Astrocyte (in vitro differentiated cells and primary cell): Measurements from ENCODE around the gene UNC93B1. TPM values are rescaled to one million over a fixed set of nuclear protein-coding genes. Genes with fewer than 3 reads are reported as not detected.
A peak's percentile ranks its signal among the peaks of the same experiment; 100 is the strongest.

Experiments used
- DNase-seq: peaks from one replicate; pipeline ENCODE4 v3.0.0-alpha.2; 2010; ENCODE audit warnings: low read depth
- FAIRE-seq: peaks from 2 replicates; lab custom pipeline; 2011; peaks lifted over from hg19 to GRCh38; lab: Jason Lieb, UNC
- H2AFZ ChIP-seq: 2 replicates; pipeline ENCODE4 v1.6.0; 2012; ENCODE audit warnings: low read depth, low read length, inconsistent platforms
- H3K27ac ChIP-seq: 2 replicates; pipeline ENCODE4 v1.5.1; 2011; ENCODE audit warnings: low read depth, low read length, inconsistent platforms
- H3K27me3 ChIP-seq: 2 replicates; pipeline ENCODE4 v1.6.0; 2011; ENCODE audit warnings: low read length, inconsistent platforms; ENCODE audit not compliant: insufficient read depth
- H3K36me3 ChIP-seq: 2 replicates; pipeline ENCODE4 v1.5.1; 2011; ENCODE audit warnings: low read length, inconsistent platforms; ENCODE audit not compliant: insufficient read depth
- H3K4me1 ChIP-seq: 2 replicates; pipeline ENCODE4 v1.5.1; 2011; ENCODE audit warnings: low read length, inconsistent platforms; ENCODE audit not compliant: insufficient read depth
- H3K4me2 ChIP-seq: 2 replicates; pipeline ENCODE4 v1.6.0; 2012; ENCODE audit warnings: low read length, inconsistent platforms
- H3K4me3 ChIP-seq: 2 replicates; pipeline ENCODE4 v1.5.1; 2011; ENCODE audit warnings: low read depth, mild to moderate bottlenecking, low read length, inconsistent platforms; ENCODE audit not compliant: insufficient read depth
- H3K79me2 ChIP-seq: 2 replicates; pipeline ENCODE4 v1.6.0; 2012; ENCODE audit warnings: mild to moderate bottlenecking, low read length, inconsistent platforms; ENCODE audit not compliant: insufficient read depth
- H3K9ac ChIP-seq: 2 replicates; pipeline ENCODE4 v1.6.0; 2012; ENCODE audit warnings: mild to moderate bottlenecking, low read length, inconsistent platforms
- H3K9me3 ChIP-seq: 2 replicates; pipeline ENCODE4 v1.5.1; 2012; ENCODE audit warnings: low read depth, mild to moderate bottlenecking, low read length, inconsistent platforms; ENCODE audit not compliant: insufficient read depth
- H4K20me1 ChIP-seq: 2 replicates; pipeline ENCODE4 v1.6.0; 2012; ENCODE audit warnings: low read length, inconsistent platforms; ENCODE audit not compliant: insufficient read depth
- H3K27ac Mint-ChIP-seq: one replicate; pipeline ENCODE4 v1.8.0; 2021; ENCODE audit warnings: mild to moderate bottlenecking, mixed read lengths; ENCODE audit not compliant: unreplicated experiment
- H3K27me3 Mint-ChIP-seq: one replicate; pipeline ENCODE4 v1.8.0; 2021; ENCODE audit warnings: low read depth, mixed read lengths; ENCODE audit not compliant: unreplicated experiment
- H3K36me3 Mint-ChIP-seq: one replicate; pipeline ENCODE4 v1.8.0; 2021; ENCODE audit warnings: low read depth, mixed read lengths; ENCODE audit not compliant: unreplicated experiment
- H3K4me1 Mint-ChIP-seq: one replicate; pipeline ENCODE4 v1.8.0; 2021; ENCODE audit warnings: low read depth, mixed read lengths; ENCODE audit not compliant: unreplicated experiment
- H3K4me3 Mint-ChIP-seq: one replicate; pipeline ENCODE4 v1.8.0; 2021; ENCODE audit warnings: mild to moderate bottlenecking, moderate library complexity, mixed read lengths; ENCODE audit not compliant: unreplicated experiment
- H3K9me3 Mint-ChIP-seq: one replicate; pipeline ENCODE4 v1.8.0; 2021; ENCODE audit warnings: mild to moderate bottlenecking, mixed read lengths; ENCODE audit not compliant: unreplicated experiment
- CTCF ChIP-seq: IDR thresholded peaks from 2 replicates; pipeline ENCODE4 v1.5.1; 2011; ENCODE audit warnings: low read depth, mild to moderate bottlenecking, inconsistent platforms, low read length, moderate library complexity; ENCODE audit not compliant: insufficient read depth
- EZH2 ChIP-seq: IDR thresholded peaks from 2 replicates; pipeline ENCODE4 v1.6.1; 2012; ENCODE audit warnings: mild to moderate bottlenecking, low read length, inconsistent platforms; ENCODE audit not compliant: insufficient read depth
- total RNA-seq: library from RNA; stranded (reverse); gene quantifications from 2 replicates; pipeline ENCODE4 v1.2.1, GENCODE V29; 2021

UNC93B1 gene
- total RNA-seq, 1 donor from 2014 or later, result 37.3 TPM

- Histone ChIP-seq H3K9ac (peak overlapping the region; percentile 75), H3K9me3 (no peaks in the 10 kb centered on the region), H3K4me3 (peak overlapping the region; percentile 55), H3K27ac (peak overlapping the region; percentile 56), H3K4me1 (peaks cover 34% of the 10 kb centered on the region), H2AFZ (no peak overlapping the region), H3K36me3 (no peaks in the 10 kb centered on the region), H3K27me3 (no peaks in the 10 kb centered on the region), H4K20me1 (peaks cover 17% of the 10 kb centered on the region), H3K79me2 (peaks cover 35% of the 10 kb centered on the region), H3K4me2 (peak overlapping the region; percentile 88)
- Mint-ChIP-seq H3K27me3 (no peaks in the 10 kb centered on the region), H3K4me1 (peaks cover 4% of the 10 kb centered on the region), H3K36me3 (no peaks in the 10 kb centered on the region), H3K4me3 (peak overlapping the region; percentile 71), H3K9me3 (no peaks in the 10 kb centered on the region), H3K27ac (no peak overlapping the region)
- no peak for TF ChIP-seq CTCF
- no peak for TF ChIP-seq EZH2
- no peak for FAIRE-seq
- DNase-seq, result no peak
These were observed 35.7 kb upstream of the UNC93B1 start for GRCh38 chr11:68039526-68040086.

- Mint-ChIP-seq H3K9me3 (no peaks in the 10 kb centered on the region), H3K4me1 (peaks cover 4% of the 10 kb centered on the region), H3K4me3 (peak within 1 kb of the TSS; percentile 71), H3K27ac (no peak within 1 kb of the TSS), H3K36me3 (peaks cover 2% of the 10 kb centered on the region), H3K27me3 (no peaks in the 10 kb centered on the region)
- no peak for TF ChIP-seq EZH2
- TF ChIP-seq CTCF, result no peak
- no peaks in the 10 kb centered on the region for H3K27me3 ChIP-seq
- peak within 1 kb of the TSS; percentile 88 for H3K4me2 ChIP-seq
- peak within 1 kb of the TSS; percentile 68 for H2AFZ ChIP-seq
- FAIRE-seq (no peak), DNase-seq (peak; percentile 49)
- H3K9ac ChIP-seq, result peak within 1 kb of the TSS; percentile 75
- H4K20me1 ChIP-seq, result peaks cover 11% of the 10 kb centered on the region
- H3K9me3 ChIP-seq, result no peaks in the 10 kb centered on the region
- H3K27ac ChIP-seq, result peak within 1 kb of the TSS; percentile 57
- H3K36me3 ChIP-seq, result no peaks in the 10 kb centered on the region
- peaks cover 34% of the 10 kb centered on the region for H3K4me1 ChIP-seq
- H3K4me3 ChIP-seq, result peak within 1 kb of the TSS; percentile 55
- H3K79me2 ChIP-seq, result peaks cover 39% of the 10 kb centered on the region
These were observed 35.0 kb upstream of the UNC93B1 start, which contains the start of gene TCIRG1 for GRCh38 chr11:68038718-68039525. TCIRG1 (plus strand) TSS chr11:68039025; CDS start chr11:68041272, 2,247 bp downstream.
